WI38 (cell line): ENCODE results near the gene MALRD1.

Experiments
- H3K4me3 ChIP-seq: 2 replicates; pipeline ENCODE4 v1.5.1; 2011; ENCODE audit warnings: low read depth, mild to moderate bottlenecking, control low read depth, low read length
- TF ChIP-seq, protein P1 (sequence below): IDR thresholded peaks from 2 replicates; pipeline ENCODE4 v1.5.1; 2012; ENCODE audit warnings: low read depth, mild to moderate bottlenecking, control low read depth, low read length

The MALRD1 gene

GRCh38 chr10:19325581-19325980, 277.0 kb downstream of the MALRD1 start:
- TF ChIP-seq, protein P1, sequence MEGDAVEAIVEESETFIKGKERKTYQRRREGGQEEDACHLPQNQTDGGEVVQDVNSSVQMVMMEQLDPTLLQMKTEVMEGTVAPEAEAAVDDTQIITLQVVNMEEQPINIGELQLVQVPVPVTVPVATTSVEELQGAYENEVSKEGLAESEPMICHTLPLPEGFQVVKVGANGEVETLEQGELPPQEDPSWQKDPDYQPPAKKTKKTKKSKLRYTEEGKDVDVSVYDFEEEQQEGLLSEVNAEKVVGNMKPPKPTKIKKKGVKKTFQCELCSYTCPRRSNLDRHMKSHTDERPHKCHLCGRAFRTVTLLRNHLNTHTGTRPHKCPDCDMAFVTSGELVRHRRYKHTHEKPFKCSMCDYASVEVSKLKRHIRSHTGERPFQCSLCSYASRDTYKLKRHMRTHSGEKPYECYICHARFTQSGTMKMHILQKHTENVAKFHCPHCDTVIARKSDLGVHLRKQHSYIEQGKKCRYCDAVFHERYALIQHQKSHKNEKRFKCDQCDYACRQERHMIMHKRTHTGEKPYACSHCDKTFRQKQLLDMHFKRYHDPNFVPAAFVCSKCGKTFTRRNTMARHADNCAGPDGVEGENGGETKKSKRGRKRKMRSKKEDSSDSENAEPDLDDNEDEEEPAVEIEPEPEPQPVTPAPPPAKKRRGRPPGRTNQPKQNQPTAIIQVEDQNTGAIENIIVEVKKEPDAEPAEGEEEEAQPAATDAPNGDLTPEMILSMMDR: no peak
- H3K4me3 ChIP-seq: no peak overlapping the region

GRCh38 chr10:19328582-19328981, 280.0 kb downstream of the MALRD1 start:
- TF ChIP-seq, protein P1: no peak
- no peak overlapping the region for H3K4me3 ChIP-seq

- TF ChIP-seq, protein P1: no peak
- H3K4me3 ChIP-seq: no peak overlapping the region
Observed at GRCh38 chr10:19329475-19329874, 280.9 kb downstream of the MALRD1 start.

DNA sequence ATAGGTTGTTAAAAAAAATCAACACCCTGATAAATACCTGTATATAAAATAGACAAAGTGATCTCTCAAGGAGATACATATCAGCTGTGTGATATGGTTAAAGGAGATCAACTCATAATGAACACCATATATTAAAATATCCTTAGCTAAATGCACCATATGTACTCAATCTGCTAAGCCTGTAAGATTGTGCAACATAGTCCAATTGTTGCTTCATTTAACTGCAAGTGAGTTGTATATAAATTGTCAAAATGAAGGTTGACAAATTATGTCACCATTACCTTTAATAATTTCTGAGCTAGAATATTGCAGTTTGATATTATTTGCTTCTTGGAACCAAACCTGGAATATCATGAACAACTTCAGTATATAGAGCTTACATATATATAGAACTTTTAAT, 283.7 kb downstream of the MALRD1 start:
- TF ChIP-seq, protein P1: no peak
- no peak overlapping the region for H3K4me3 ChIP-seq

GRCh38 chr10:19333631-19334030, 285.0 kb downstream of the MALRD1 start:
- TF ChIP-seq, protein P1: no peak
- H3K4me3 ChIP-seq: no peak overlapping the region

DNA sequence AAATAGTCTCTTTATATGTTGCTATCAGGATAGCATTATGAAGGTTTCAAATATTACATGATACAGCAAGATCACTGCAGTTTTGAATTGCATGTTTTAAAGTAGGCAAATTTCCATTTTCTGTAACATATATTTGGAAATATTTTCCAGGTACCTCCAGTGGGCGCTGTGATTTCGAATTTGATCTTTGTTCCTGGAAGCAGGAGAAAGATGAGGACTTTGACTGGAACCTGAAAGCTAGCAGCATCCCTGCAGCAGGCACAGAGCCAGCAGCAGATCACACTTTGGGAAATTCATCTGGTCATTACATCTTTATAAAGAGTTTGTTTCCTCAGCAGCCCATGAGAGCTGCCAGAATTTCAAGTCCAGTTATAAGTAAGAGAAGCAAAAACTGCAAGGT, 299.0 kb downstream of the MALRD1 start:
- TF ChIP-seq, protein P1: no peak
- H3K4me3 ChIP-seq: no peak overlapping the region

DNA sequence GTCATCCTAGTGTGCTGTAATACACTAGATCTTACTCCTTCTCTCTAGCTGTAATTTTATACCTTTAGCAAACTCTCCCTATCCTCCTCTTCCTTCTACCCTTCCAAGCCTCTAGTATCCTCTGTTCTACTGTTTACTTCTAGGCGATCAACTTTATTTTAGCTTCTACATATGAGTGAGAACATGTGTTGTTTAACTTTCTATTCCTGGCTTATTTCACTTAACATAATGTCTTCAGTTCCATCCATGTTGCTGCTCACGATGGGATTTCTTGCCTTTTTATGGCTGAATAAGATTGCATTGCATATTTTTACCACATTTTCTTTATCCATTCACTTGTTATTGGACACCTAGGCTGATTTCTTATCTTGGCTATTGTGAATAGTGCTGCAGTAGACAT, 318.6 kb downstream of the MALRD1 start:
- TF ChIP-seq, protein P1: no peak
- no peak overlapping the region for H3K4me3 ChIP-seq
